Measurements from ENCODE around the gene MAP7. TPM values are rescaled to one million over a fixed set of nuclear protein-coding genes. Genes with fewer than 3 reads are reported as not detected.

MAP7 gene
- total and polyA plus RNA-seq, 2 of the 13 experiments (the other 11 are each of a cell fraction or from before 2014, with no cell fraction given) = 0.04 TPM; not detected in 1

GRCh38 chr6:136424450-136424849 is 125.8 kb downstream of the MAP7 start (continued):
- no peak for TF ChIP-seq IRF2 (CRISPR knock-in tag; IDR thresholded peaks at IDR 0.05)
- TF ChIP-seq ZNF335 (CRISPR knock-in tag; IDR thresholded peaks at IDR 0.05) = no peak
- no peak for TF ChIP-seq MAX (IDR thresholded peaks at IDR 0.05)
- no peak for TF ChIP-seq E2F2 (CRISPR knock-in tag; IDR thresholded peaks at IDR 0.05; ENCODE audit: borderline replicate concordance)
- TF ChIP-seq ZBTB42 (CRISPR knock-in tag; IDR thresholded peaks at IDR 0.05) = no peak
- no peak for TF ChIP-seq NCOA2 (CRISPR knock-in tag; IDR thresholded peaks at IDR 0.05)
- no peak for TF ChIP-seq CCDC6 (CRISPR knock-in tag; IDR thresholded peaks at IDR 0.05)

GRCh38 chr6:136421537-136422158 is 128.6 kb downstream of the MAP7 start:
- ATAC-seq (no peak), FAIRE-seq (no peak), DNase-seq (ENCODE audit: low spot score) (no peak)
- in situ Hi-C loops (cut with HindIII; ENCODE audit: extremely low pct_ligation_motif_present, low pct_unique_long_range_greater_than_20kb) (no loop called here), intact Hi-C loops (cut with micrococcal nuclease; ENCODE audit: unreplicated experiment) (no loop called here)
- Histone ChIP-seq H3K27ac (ENCODE audit: extremely low read length, insufficient read depth, low read length) (no peak overlapping the region), H3K4me1 (ENCODE audit: insufficient read depth, low read length) (no peaks in the 10 kb centered on the region), H3K4me3 (replicated peaks in 1 of 3; ENCODE audit: insufficient read depth in 1 of 3, low read depth in 2 of 3, low read length in 3 of 3) (no peak overlapping the region), H3K79me2 (ENCODE audit: insufficient read depth, low read length) (no peaks in the 10 kb centered on the region), H4K20me1 (ENCODE audit: insufficient read depth, low read length) (no peaks in the 10 kb centered on the region), H3K36me3 (replicated peaks in 1 of 2; ENCODE audit: control insufficient read depth in 1 of 2, insufficient read depth in 2 of 2, low read length in 2 of 2) (no peaks in the 10 kb centered on the region), H3K4me2 (ENCODE audit: low read depth, low read length) (no peak overlapping the region), H3K9me3 (ENCODE audit: low read length) (no peaks in the 10 kb centered on the region), H3K9ac (ENCODE audit: insufficient read depth, low read depth, low read length) (no peak overlapping the region), H3K27me3 (ENCODE audit: control insufficient read depth in 1 of 2, insufficient read depth in 2 of 2, low read length in 2 of 2) (no peaks in the 10 kb centered on the region), H2AFZ (ENCODE audit: low read length) (no peak overlapping the region)
- ChIA-PET POLR2A (no interaction called here), CTCF (ENCODE audit: low intra/inter-chr PET ratio, low total read pairs) (no interaction called here)
- TF ChIP-seq ZNF468 (CRISPR knock-in tag; IDR thresholded peaks at IDR 0.05) (no peak), YEATS2 (CRISPR knock-in tag; IDR thresholded peaks at IDR 0.05; ENCODE audit: borderline replicate concordance) (no peak), ZNF260 (CRISPR knock-in tag; IDR thresholded peaks at IDR 0.05; ENCODE audit: borderline replicate concordance, low read depth) (no peak), MIER3 (CRISPR knock-in tag; IDR thresholded peaks at IDR 0.05; ENCODE audit: borderline replicate concordance) (no peak), TSC22D2 (CRISPR knock-in tag; IDR thresholded peaks at IDR 0.05; ENCODE audit: borderline replicate concordance) (no peak), JARID2 (CRISPR knock-in tag; IDR thresholded peaks at IDR 0.05; ENCODE audit: insufficient replicate concordance) (no peak), NR2F2 (IDR thresholded peaks at IDR 0.05; ENCODE audit: borderline replicate concordance, low read depth) (no peak), ZNF441 (CRISPR knock-in tag; IDR thresholded peaks at IDR 0.05; ENCODE audit: borderline replicate concordance) (no peak), ZNF337 (CRISPR knock-in tag; IDR thresholded peaks at IDR 0.05; ENCODE audit: borderline replicate concordance, low read depth) (no peak)
- no TSS peak for BruUV-seq (replicated peaks)
- WGBS (ENCODE audit: low lambda C conversion rate) = 15% methylated on average over 6 of the region's 6 CpGs

All from HepG2 (cell line).